ENCODE measurements around the gene TC2N.

GRCh38 chr14:91829511-91829910 lies 37.8 kb downstream of the TC2N start:
- no peak for TF ChIP-seq CTCF (IDR thresholded peaks at IDR 0.05; ENCODE audit: poor library complexity)
- TF ChIP-seq EZH2 (IDR thresholded peaks at IDR 0.05; ENCODE audit: borderline replicate concordance): no peak
